Gastrocnemius medialis (tissue), 4 donors: ENCODE measurements around the gene TROAP.

Source experiments
- CTCF ChIP-seq, 5 experiments: fragments of 450-650 bp in 3 of 5; fragments of 200-600 bp in 2 of 5; sonication (generic) in 2 of 5; IDR thresholded peaks in 4 of 5; conservative IDR thresholded peaks in 1 of 5; 1 replicate in 4 of 5; 2 replicates in 1 of 5; pipeline ENCODE4 v1.5.1; 2016 to 2019; ENCODE audit warnings: antibody characterized with exemption in 5 of 5, mild to moderate bottlenecking in 3 of 5, moderate library complexity in 3 of 5
- POLR2A ChIP-seq, 2 donors: fragments of 450-650 bp; IDR thresholded peaks; one replicate each; pipeline ENCODE4 v1.6.1; 2017; ENCODE audit warnings: antibody characterized with exemption in 2 of 2, mild to moderate bottlenecking in 2 of 2, moderate library complexity in 2 of 2

- TF ChIP-seq CTCF (IDR thresholded peaks at IDR 0.05 in 4 of 5, conservative IDR thresholded peaks at IDR 0.05 in 1 of 5) (no peak), POLR2A (IDR thresholded peaks at IDR 0.05) (no peak)
Observed at GRCh38 chr12:49342914-49343731, 20.1 kb downstream of the TROAP start.
